Fibroblast of mammary gland (primary cell): ENCODE measurements around the gene PRR7.

Source experiments
- DNase-seq: peaks from one replicate; pipeline ENCODE4 v3.0.0-alpha.2; 2010; ENCODE audit warnings: low read depth
- H3K4me3 ChIP-seq: 2 replicates; pipeline ENCODE4 v1.5.1; 2011; ENCODE audit warnings: low read depth, mild to moderate bottlenecking, low read length, moderate library complexity; ENCODE audit not compliant: control insufficient read depth
- CTCF ChIP-seq: conservative IDR thresholded peaks from 2 replicates; pipeline ENCODE4 v1.5.1; 2011; ENCODE audit warnings: low read depth, low read length, inconsistent platforms; ENCODE audit not compliant: control insufficient read depth, insufficient read depth

PRR7 gene

GRCh38 chr5:177425196-177425800 lies 21.3 kb upstream of the PRR7 start:
- peak overlapping the region; percentile 64 for H3K4me3 ChIP-seq
- DNase-seq, result no peak
- no peak for TF ChIP-seq CTCF

- peak; percentile 100 for DNase-seq
- peak overlapping the region; percentile 64 for H3K4me3 ChIP-seq
- TF ChIP-seq CTCF, result no peak
Measured at GRCh38 chr5:177425801-177426565, 20.6 kb upstream of the PRR7 start.

GRCh38 chr5:177426566-177427210 lies 19.9 kb upstream of the PRR7 start, which contains the start of gene GRK6:
Gene GRK6 (plus strand): TSS chr5:177426676. CDS start chr5:177426846, 170 bp downstream.
- H3K4me3 ChIP-seq, result peak within 1 kb of the TSS; percentile 64
- TF ChIP-seq CTCF, result no peak
- peak; percentile 25 for DNase-seq

GRCh38 chr5:177427211-177427822 lies 19.3 kb upstream of the PRR7 start:
- peak overlapping the region; percentile 62 for H3K4me3 ChIP-seq
- no peak for TF ChIP-seq CTCF
- DNase-seq, result no peak

GRCh38 chr5:177427919-177428573 lies 18.6 kb upstream of the PRR7 start:
- peak overlapping the region; percentile 62 for H3K4me3 ChIP-seq
- TF ChIP-seq CTCF, result no peak
- no peak for DNase-seq

- H3K4me3 ChIP-seq, result no peak overlapping the region
- TF ChIP-seq CTCF, result no peak
- DNase-seq, result no peak
Measured at GRCh38 chr5:177428574-177429217, 17.9 kb upstream of the PRR7 start.
